ENCODE measurements around the gene IRAK2. TPM values are rescaled to one million over a fixed set of nuclear protein-coding genes. Genes with fewer than 3 reads are reported as not detected.

The IRAK2 gene
- total and polyA plus RNA-seq, 4 donors: 2.9 to 33.1 (median 10.0) TPM

DNA sequence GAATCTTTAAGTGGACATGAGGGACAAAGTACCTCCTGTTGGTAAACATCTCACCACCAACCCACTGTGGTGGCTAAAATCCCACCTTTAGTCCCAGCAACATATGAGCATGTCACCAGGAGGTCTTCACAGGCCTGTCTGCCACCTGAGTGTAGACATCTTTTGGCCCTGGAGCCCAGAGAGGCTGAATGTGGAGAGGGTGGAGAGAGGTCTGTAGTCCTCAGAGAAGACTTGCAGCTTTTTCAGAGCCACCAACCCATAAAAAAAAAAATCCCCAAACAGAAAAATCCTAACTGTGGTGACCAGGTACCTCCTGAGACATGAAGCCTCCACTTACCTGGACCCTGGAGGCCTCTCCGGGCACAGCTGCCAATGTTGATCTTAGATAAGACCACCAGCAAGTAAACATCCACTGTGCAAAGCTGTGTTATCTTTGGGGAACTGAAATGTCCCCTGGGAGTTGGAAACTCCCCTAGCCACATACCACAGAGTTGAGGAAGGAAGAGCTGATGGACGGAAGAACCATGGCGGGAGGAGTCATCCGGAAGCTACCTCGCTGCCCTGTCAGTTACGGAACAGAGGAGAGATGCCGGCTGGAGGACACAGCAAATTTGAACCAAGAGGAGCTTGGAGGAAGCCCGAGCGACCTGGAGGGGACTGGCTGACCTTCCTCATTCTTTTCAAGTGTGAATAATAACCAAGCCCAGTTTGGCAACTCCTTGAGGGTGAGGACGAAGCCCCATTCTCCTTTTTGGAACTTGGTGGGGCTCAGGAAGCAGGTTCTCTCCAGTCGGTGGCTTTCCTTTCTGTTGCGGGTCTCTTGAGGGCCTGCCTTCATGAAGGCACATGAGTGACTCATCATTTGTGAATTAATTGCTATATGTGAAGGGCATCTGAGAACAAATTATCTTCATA is 128.0 kb downstream of the IRAK2 start, which contains the start of gene GHRL:
Gene GHRL, minus strand, starts transcription at position 443 of the 915 bp plus-strand sequence. CDS start 2,767 bp downstream, outside the sequence.
- no peaks in the 10 kb centered on the region for H3K9me3 ChIP-seq (ENCODE audit: control insufficient read depth in 4 of 4, insufficient read depth in 3 of 4, low read length in 3 of 4)
- ATAC-seq (ENCODE audit: insufficient read depth, low FRiP score) (no peak), DNase-seq (no peak)
- no peaks in the 10 kb centered on the region for H3K27me3 ChIP-seq (ENCODE audit: control insufficient read depth in 3 of 3, insufficient read depth in 3 of 3, low read length in 2 of 3)
- peaks cover 0 to 4% (median 0%) of the 10 kb centered on the region in 5 donors for H3K4me1 ChIP-seq (ENCODE audit: control insufficient read depth in 5 of 5, insufficient read depth in 5 of 5, low read length in 5 of 5)
- TF ChIP-seq, protein P1, sequence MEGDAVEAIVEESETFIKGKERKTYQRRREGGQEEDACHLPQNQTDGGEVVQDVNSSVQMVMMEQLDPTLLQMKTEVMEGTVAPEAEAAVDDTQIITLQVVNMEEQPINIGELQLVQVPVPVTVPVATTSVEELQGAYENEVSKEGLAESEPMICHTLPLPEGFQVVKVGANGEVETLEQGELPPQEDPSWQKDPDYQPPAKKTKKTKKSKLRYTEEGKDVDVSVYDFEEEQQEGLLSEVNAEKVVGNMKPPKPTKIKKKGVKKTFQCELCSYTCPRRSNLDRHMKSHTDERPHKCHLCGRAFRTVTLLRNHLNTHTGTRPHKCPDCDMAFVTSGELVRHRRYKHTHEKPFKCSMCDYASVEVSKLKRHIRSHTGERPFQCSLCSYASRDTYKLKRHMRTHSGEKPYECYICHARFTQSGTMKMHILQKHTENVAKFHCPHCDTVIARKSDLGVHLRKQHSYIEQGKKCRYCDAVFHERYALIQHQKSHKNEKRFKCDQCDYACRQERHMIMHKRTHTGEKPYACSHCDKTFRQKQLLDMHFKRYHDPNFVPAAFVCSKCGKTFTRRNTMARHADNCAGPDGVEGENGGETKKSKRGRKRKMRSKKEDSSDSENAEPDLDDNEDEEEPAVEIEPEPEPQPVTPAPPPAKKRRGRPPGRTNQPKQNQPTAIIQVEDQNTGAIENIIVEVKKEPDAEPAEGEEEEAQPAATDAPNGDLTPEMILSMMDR (IDR thresholded peaks at IDR 0.05; ENCODE audit: control extremely low read depth, extremely low read depth): no peak
- peak within 1 kb of the TSS in 1 of 2 donors; percentile 65 for H3K27ac ChIP-seq (ENCODE audit: low read depth in 1 of 2, low read length in 1 of 2)
- peaks cover 0 to 19% (median 5%) of the 10 kb centered on the region in 4 donors for H3K36me3 ChIP-seq (ENCODE audit: control insufficient read depth in 4 of 4, insufficient read depth in 4 of 4, low read length in 4 of 4)
- WGBS, 2 donors: 15 to 33% methylated on average over 12 of the region's 12 CpGs
- H3K9ac ChIP-seq (ENCODE audit: insufficient read depth in 1 of 2, low read length in 2 of 2): no peak within 1 kb of the TSS
- no peak within 1 kb of the TSS for H3K4me3 ChIP-seq

Small RNA genes lying within 50 kb of the gene (small RNA-seq; reads per million reads assigned to genes)
- not detected for gene RF02126 (ENCODE audit: low replicate concordance)

Other genes with a start within 250 kb of the IRAK2 start
- gene IL17RC, start 247.8 kb upstream of the IRAK2 start, total RNA-seq: 10 to 100 TPM; 31.7 to 35.4 TPM
- 10 to 100 TPM; 20.5 to 39.8 TPM for gene IL17RC, start 247.8 kb upstream of the IRAK2 start, polyA plus RNA-seq
- 10 to 100 TPM; 37.7 to 60.1 TPM for gene CRELD1, start 231.1 kb upstream of the IRAK2 start, total RNA-seq
- gene CRELD1, start 231.1 kb upstream of the IRAK2 start, polyA plus RNA-seq: 10 to 100 TPM; 28.0 to 45.7 TPM
- 1 to 10 TPM; 2.1 to 5.2 TPM for gene PRRT3, start 212.5 kb upstream of the IRAK2 start, total RNA-seq
- gene PRRT3, start 212.5 kb upstream of the IRAK2 start, polyA plus RNA-seq: 1 to 10 TPM; 1.1 to 1.5 TPM
- 10 to 100 TPM; 64.2 to 82.5 TPM for gene EMC3, start 178.1 kb upstream of the IRAK2 start, total RNA-seq
- gene EMC3, start 178.1 kb upstream of the IRAK2 start, polyA plus RNA-seq: 100 to 1,000 TPM in 1 of 2 donors, 10 to 100 TPM in 1; 51.9 to 116 TPM
- gene FANCD2, start 138.5 kb upstream of the IRAK2 start, total RNA-seq: 1 to 10 TPM; 5.8 to 8.6 TPM
- 1 to 10 TPM; 2.9 to 3.0 TPM for gene FANCD2, start 138.5 kb upstream of the IRAK2 start, polyA plus RNA-seq
- gene FANCD2OS, start 56.7 kb upstream of the IRAK2 start, total RNA-seq: not detected
- gene FANCD2OS, start 56.7 kb upstream of the IRAK2 start, polyA plus RNA-seq: not detected
- gene BRK1, start 49.2 kb upstream of the IRAK2 start, total RNA-seq: 100 to 1,000 TPM; 108 to 112 TPM
- gene BRK1, start 49.2 kb upstream of the IRAK2 start, polyA plus RNA-seq: 100 to 1,000 TPM; 136 to 184 TPM
- gene VHL, start 23.1 kb upstream of the IRAK2 start, total RNA-seq: 10 to 100 TPM; 31.0 to 66.2 TPM
- gene VHL, start 23.1 kb upstream of the IRAK2 start, polyA plus RNA-seq: 10 to 100 TPM; 26.8 to 30.3 TPM
- gene TATDN2, start 83.5 kb downstream of the IRAK2 start, total RNA-seq: 10 to 100 TPM; 26.5 to 32.9 TPM
- gene TATDN2, start 83.5 kb downstream of the IRAK2 start, polyA plus RNA-seq: 10 to 100 TPM; 12.0 to 21.1 TPM
- gene GHRL, start 128.0 kb downstream of the IRAK2 start, total RNA-seq: 10 to 100 TPM in 1 of 2 donors, 1 to 10 TPM in 1; 7.6 to 28.2 TPM
- 10 to 100 TPM in 1 of 2 donors, 1 to 10 TPM in 1; 5.4 to 13.7 TPM for gene GHRL, start 128.0 kb downstream of the IRAK2 start, polyA plus RNA-seq
- gene SEC13, start 156.2 kb downstream of the IRAK2 start, total RNA-seq: 100 to 1,000 TPM; 103 to 129 TPM
- 100 to 1,000 TPM in 1 of 2 donors, 10 to 100 TPM in 1; 99.9 to 170 TPM for gene SEC13, start 156.2 kb downstream of the IRAK2 start, polyA plus RNA-seq

All from lung (tissue), 13 donors.